ENCODE data around the gene SUMO1. TPM values are rescaled to one million over a fixed set of nuclear protein-coding genes. Genes with fewer than 3 reads are reported as not detected.

Gene SUMO1
- total and polyA plus RNA-seq, 10 of the 15 experiments (the other 5 are each of a cell fraction or from before 2014, with no cell fraction given): 105 to 458 (median 199) TPM

DNA sequence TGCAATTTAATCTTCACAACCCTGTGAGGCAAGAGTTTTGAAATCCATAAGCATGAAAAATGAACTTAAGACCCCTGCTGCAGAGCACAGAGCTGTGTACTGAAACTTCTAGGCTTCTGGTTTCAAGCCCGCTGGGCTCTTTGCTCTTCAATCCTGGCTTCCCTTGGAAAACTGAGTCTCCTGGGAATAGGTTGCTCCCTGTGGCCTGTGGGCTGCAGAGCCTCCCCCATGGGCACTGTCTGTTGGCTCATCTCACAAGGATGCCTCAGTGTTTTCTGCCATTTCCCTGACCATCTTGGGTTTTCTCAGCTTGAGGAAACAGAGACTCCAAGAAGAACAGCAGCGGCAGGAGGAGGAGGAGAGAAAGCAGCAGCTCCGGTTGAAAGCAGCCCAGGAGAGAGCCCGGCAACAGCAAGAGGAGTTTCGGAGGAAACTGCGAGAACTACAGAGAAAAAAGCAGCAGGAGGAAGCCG lies 44.5 kb downstream of the SUMO1 start (continued):
- TF ChIP-seq, protein P1, sequence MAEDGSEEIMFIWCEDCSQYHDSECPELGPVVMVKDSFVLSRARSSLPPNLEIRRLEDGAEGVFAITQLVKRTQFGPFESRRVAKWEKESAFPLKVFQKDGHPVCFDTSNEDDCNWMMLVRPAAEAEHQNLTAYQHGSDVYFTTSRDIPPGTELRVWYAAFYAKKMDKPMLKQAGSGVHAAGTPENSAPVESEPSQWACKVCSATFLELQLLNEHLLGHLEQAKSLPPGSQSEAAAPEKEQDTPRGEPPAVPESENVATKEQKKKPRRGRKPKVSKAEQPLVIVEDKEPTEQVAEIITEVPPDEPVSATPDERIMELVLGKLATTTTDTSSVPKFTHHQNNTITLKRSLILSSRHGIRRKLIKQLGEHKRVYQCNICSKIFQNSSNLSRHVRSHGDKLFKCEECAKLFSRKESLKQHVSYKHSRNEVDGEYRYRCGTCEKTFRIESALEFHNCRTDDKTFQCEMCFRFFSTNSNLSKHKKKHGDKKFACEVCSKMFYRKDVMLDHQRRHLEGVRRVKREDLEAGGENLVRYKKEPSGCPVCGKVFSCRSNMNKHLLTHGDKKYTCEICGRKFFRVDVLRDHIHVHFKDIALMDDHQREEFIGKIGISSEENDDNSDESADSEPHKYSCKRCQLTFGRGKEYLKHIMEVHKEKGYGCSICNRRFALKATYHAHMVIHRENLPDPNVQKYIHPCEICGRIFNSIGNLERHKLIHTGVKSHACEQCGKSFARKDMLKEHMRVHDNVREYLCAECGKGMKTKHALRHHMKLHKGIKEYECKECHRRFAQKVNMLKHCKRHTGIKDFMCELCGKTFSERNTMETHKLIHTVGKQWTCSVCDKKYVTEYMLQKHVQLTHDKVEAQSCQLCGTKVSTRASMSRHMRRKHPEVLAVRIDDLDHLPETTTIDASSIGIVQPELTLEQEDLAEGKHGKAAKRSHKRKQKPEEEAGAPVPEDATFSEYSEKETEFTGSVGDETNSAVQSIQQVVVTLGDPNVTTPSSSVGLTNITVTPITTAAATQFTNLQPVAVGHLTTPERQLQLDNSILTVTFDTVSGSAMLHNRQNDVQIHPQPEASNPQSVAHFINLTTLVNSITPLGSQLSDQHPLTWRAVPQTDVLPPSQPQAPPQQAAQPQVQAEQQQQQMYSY (CRISPR knock-in tag; IDR thresholded peaks at IDR 0.05): no peak
- TF ChIP-seq, protein P2, sequence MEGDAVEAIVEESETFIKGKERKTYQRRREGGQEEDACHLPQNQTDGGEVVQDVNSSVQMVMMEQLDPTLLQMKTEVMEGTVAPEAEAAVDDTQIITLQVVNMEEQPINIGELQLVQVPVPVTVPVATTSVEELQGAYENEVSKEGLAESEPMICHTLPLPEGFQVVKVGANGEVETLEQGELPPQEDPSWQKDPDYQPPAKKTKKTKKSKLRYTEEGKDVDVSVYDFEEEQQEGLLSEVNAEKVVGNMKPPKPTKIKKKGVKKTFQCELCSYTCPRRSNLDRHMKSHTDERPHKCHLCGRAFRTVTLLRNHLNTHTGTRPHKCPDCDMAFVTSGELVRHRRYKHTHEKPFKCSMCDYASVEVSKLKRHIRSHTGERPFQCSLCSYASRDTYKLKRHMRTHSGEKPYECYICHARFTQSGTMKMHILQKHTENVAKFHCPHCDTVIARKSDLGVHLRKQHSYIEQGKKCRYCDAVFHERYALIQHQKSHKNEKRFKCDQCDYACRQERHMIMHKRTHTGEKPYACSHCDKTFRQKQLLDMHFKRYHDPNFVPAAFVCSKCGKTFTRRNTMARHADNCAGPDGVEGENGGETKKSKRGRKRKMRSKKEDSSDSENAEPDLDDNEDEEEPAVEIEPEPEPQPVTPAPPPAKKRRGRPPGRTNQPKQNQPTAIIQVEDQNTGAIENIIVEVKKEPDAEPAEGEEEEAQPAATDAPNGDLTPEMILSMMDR (IDR thresholded peaks at IDR 0.05 in 2 of 3, conservative IDR thresholded peaks at IDR 0.05 in 1 of 3; ENCODE audit: control insufficient read depth in 2 of 3, extremely low read depth in 1 of 3, insufficient read depth in 1 of 3, low read depth in 3 of 3, low read length in 3 of 3): no peak
- TF ChIP-seq RAD51 (IDR thresholded peaks at IDR 0.05) (no peak), CREB1 (IDR thresholded peaks at IDR 0.05; ENCODE audit: low read depth) (no peak)

- POLR2A ChIA-PET: no interaction called here
Observed at GRCh38 chr2:202193305-202193704, 45.1 kb downstream of the SUMO1 start.

More at GRCh38 chr2:202193305-202193704, 45.1 kb downstream of the SUMO1 start:
- no peak overlapping the region for H3K4me3 ChIP-seq
- H3K9ac ChIP-seq (ENCODE audit: control insufficient read depth, insufficient read depth, low read length): no peak overlapping the region
- no TSS peak for BruUV-seq (replicated peaks)
- no peaks in the 10 kb centered on the region for H3K36me3 ChIP-seq (ENCODE audit: control insufficient read depth in 2 of 2, insufficient read depth in 2 of 2, low read length in 1 of 2)
- H4K20me1 ChIP-seq (ENCODE audit: control insufficient read depth, insufficient read depth): no peaks in the 10 kb centered on the region
- CTCF ChIA-PET: no interaction called here
- 31% methylated on average over 5 of the region's 5 CpGs for WGBS (ENCODE audit: insufficient coverage, insufficient replicate concordance, low lambda C conversion rate, missing lambda C conversion rate)
- in situ Hi-C loops (cut with MboI) (no loop called here), intact Hi-C loops (cut with micrococcal nuclease; ENCODE audit: unreplicated experiment) (no loop called here)
- DNase-seq (ENCODE audit: low read depth, low spot score) (no peak), ATAC-seq (no peak), FAIRE-seq (no peak)
- no peak overlapping the region for H3K4me2 ChIP-seq (ENCODE audit: control insufficient read depth, insufficient read depth)
- H3K4me1 ChIP-seq (ENCODE audit: control insufficient read depth, insufficient read depth, low read length): no peaks in the 10 kb centered on the region
- no peak overlapping the region for H3K27ac ChIP-seq (ENCODE audit: control insufficient read depth, insufficient read depth)
- SMC1A ChIA-PET (ENCODE audit: uncharacterized antibody, unreplicated experiment): interaction anchor here (0.9 kb wide), 1 partner anchor 557 kb away, joined by 3 read pairs; no protein-coding TSS in a partner anchor
- H3K27me3 ChIP-seq (replicated peaks in 1 of 2; ENCODE audit: control insufficient read depth in 2 of 2, insufficient read depth in 2 of 2, low read length in 1 of 2): no peaks in the 10 kb centered on the region; a peak in 1 of 4 replicates
- no peaks in the 10 kb centered on the region for H3K9me3 ChIP-seq (replicated peaks; ENCODE audit: control insufficient read depth, insufficient read depth, low read length)
- no peak overlapping the region for H2AFZ ChIP-seq (ENCODE audit: control insufficient read depth, low read depth, low read length)
- RAD21 ChIA-PET (ENCODE audit: unreplicated experiment): no interaction called here
- H3K79me2 ChIP-seq (ENCODE audit: control insufficient read depth, insufficient read depth, low read length): no peaks in the 10 kb centered on the region
- TF ChIP-seq KAT2A (conservative IDR thresholded peaks at IDR 0.05; ENCODE audit: control insufficient read depth, low read depth, low read length) (no peak), SPI1 (IDR thresholded peaks at IDR 0.05; ENCODE audit: borderline replicate concordance, insufficient read depth, low read depth, low read length) (no peak), CEBPZ (IDR thresholded peaks at IDR 0.05; ENCODE audit: low read depth, low read length) (no peak), IRF3 (IDR thresholded peaks at IDR 0.05) (no peak), IKZF1 (conservative IDR thresholded peaks at IDR 0.05) (no peak)
- TF ChIP-seq, protein P3, sequence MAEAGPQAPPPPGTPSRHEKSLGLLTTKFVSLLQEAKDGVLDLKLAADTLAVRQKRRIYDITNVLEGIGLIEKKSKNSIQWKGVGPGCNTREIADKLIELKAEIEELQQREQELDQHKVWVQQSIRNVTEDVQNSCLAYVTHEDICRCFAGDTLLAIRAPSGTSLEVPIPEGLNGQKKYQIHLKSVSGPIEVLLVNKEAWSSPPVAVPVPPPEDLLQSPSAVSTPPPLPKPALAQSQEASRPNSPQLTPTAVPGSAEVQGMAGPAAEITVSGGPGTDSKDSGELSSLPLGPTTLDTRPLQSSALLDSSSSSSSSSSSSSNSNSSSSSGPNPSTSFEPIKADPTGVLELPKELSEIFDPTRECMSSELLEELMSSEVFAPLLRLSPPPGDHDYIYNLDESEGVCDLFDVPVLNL (IDR thresholded peaks at IDR 0.05; ENCODE audit: low read depth, low read length): no peak
